B cell (primary cell): ENCODE data around the gene TOX2. TPM values are rescaled to one million over a fixed set of nuclear protein-coding genes. Genes with fewer than 3 reads are reported as not detected.

Source experiments
- ATAC-seq: fragments of 200-7000 bp; cut with Tn5 transposase; one replicate; pipeline ENCODE4 v1.10.0; 2021; ENCODE audit warnings: low read depth, mild to moderate bottlenecking, moderate number of reproducible peaks, moderate library complexity
- CTCF ChIA-PET: fragments of 350-600 bp; sonication (Branson Sonifier 250); formaldehyde crosslinking; loops from one replicate; lab custom pipeline; 2021; ENCODE audit warnings: antibody characterized with exemption, inconsistent platforms; lab: Charles Lee
- POLR2A ChIA-PET: fragments of 350-600 bp; sonication (Branson Sonifier 250); formaldehyde crosslinking; loops from one replicate; lab custom pipeline; 2021; ENCODE audit warnings: antibody characterized with exemption; lab: Charles Lee
- DNase-seq: peaks from one replicate; pipeline ENCODE4 v3.0.0; 2013
- H2AFZ ChIP-seq: 2 replicates; pipeline ENCODE4 v1.6.1; 2012; ENCODE audit warnings: mild to moderate bottlenecking, low read depth, low read length; ENCODE audit not compliant: insufficient read depth, poor library complexity, severe bottlenecking
- H3K27ac ChIP-seq, 2 donors: 1 replicate in 1 of 2; 2 replicates in 1 of 2; pipeline ENCODE4 v1.5.1; 2012 to 2013; ENCODE audit warnings: low read length in 2 of 2, mild to moderate bottlenecking in 2 of 2, moderate library complexity in 1 of 2
- H3K27me3 ChIP-seq, 4 experiments: fragments of 200-600 bp in 1 of 4; sonication (generic) in 1 of 4; replicated peaks in 1 of 4; 1 replicate in 2 of 4; 2 replicates in 2 of 4; pipeline versions ENCODE4 v1.6.1 to v1.7.0; 2013 to 2016; ENCODE audit warnings: low read length in 3 of 4, mild to moderate bottlenecking in 2 of 4, mixed read lengths in 1 of 4, moderate library complexity in 1 of 4; ENCODE audit not compliant: insufficient read depth in 4 of 4, control insufficient read depth in 3 of 4; ENCODE audit errors: control extremely low read depth in 1 of 4
- H3K36me3 ChIP-seq, 2 experiments: replicated peaks in 1 of 2; 1 replicate in 1 of 2; 2 replicates in 1 of 2; pipeline versions ENCODE4 v1.6.1 to v1.7.1; 2013; ENCODE audit warnings: low read length in 1 of 2; ENCODE audit not compliant: insufficient read depth in 2 of 2, control insufficient read depth in 1 of 2; ENCODE audit errors: control extremely low read depth in 1 of 2, extremely low read depth in 1 of 2
- H3K4me1 ChIP-seq, 2 donors: fragments of 200-600 bp in 1 of 2; sonication (generic) in 1 of 2; 1 replicate in 1 of 2; 2 replicates in 1 of 2; pipeline versions ENCODE4 v1.5.1 to v1.6.1; 2013 to 2017; ENCODE audit warnings: low read length in 2 of 2; ENCODE audit not compliant: control insufficient read depth in 2 of 2, insufficient read depth in 2 of 2
- H3K4me2 ChIP-seq: replicated peaks from 2 replicates; pipeline ENCODE3; 2012; ENCODE audit warnings: mild to moderate bottlenecking, low read depth, low read length; ENCODE audit not compliant: poor library complexity, severe bottlenecking
- H3K4me3 ChIP-seq, 5 experiments: fragments of 200-600 bp in 1 of 5; sonication (generic) in 1 of 5; 1 replicate in 3 of 5; 2 replicates in 2 of 5; pipeline versions ENCODE4 v1.5.1 to v1.7.0; 2011 to 2016; ENCODE audit warnings: low read length in 4 of 5, mild to moderate bottlenecking in 4 of 5, low read depth in 2 of 5, control low read depth in 1 of 5, moderate library complexity in 1 of 5; ENCODE audit not compliant: insufficient read depth in 1 of 5; ENCODE audit errors: control extremely low read depth in 1 of 5, extremely low read depth in 1 of 5
- H3K79me2 ChIP-seq: fragments of 200-600 bp; sonication (generic); one replicate; pipeline ENCODE4 v1.6.0; 2016; ENCODE audit warnings: low read length; ENCODE audit not compliant: control insufficient read depth, insufficient read depth
- H3K9ac ChIP-seq: fragments of 200-600 bp; sonication (generic); 2 replicates; pipeline ENCODE4 v1.6.1; 2017; ENCODE audit warnings: mild to moderate bottlenecking, low read length, moderate library complexity
- H3K9me3 ChIP-seq, 3 donors: one replicate each; pipeline versions ENCODE4 v1.6.1 to v1.7.1; 2013; ENCODE audit warnings: low read length in 2 of 3; ENCODE audit not compliant: control insufficient read depth in 2 of 3, insufficient read depth in 1 of 3; ENCODE audit errors: control extremely low read depth in 1 of 3
- H4K20me1 ChIP-seq: 2 replicates; pipeline ENCODE4 v1.6.0; 2012; ENCODE audit warnings: mild to moderate bottlenecking, low read length; ENCODE audit not compliant: insufficient read depth, control insufficient read depth, poor library complexity, severe bottlenecking
- H3K27ac Mint-ChIP-seq: one replicate; pipeline ENCODE4 v1.8.0; 2021; ENCODE audit warnings: mixed read lengths
- H3K27me3 Mint-ChIP-seq: one replicate; pipeline ENCODE4 v1.8.0; 2021; ENCODE audit warnings: mixed read lengths
- H3K4me1 Mint-ChIP-seq: one replicate; pipeline ENCODE4 v1.8.0; 2021; ENCODE audit warnings: mixed read lengths
- H3K4me3 Mint-ChIP-seq: one replicate; pipeline ENCODE4 v1.8.0; 2021; ENCODE audit warnings: mixed read lengths
- H3K9me3 Mint-ChIP-seq: one replicate; pipeline ENCODE4 v1.8.0; 2022; ENCODE audit warnings: mixed read lengths; ENCODE audit not compliant: insufficient read depth
- CTCF ChIP-seq: fragments of 200-600 bp; IDR thresholded peaks from one replicate; pipeline ENCODE4 v1.8.0; 2022; ENCODE audit warnings: antibody characterized with exemption, mild to moderate bottlenecking
- EZH2 ChIP-seq: IDR thresholded peaks from 2 replicates; pipeline ENCODE4 v1.6.1; 2012; ENCODE audit warnings: borderline replicate concordance, low read depth, mild to moderate bottlenecking, moderate library complexity, low read length; ENCODE audit not compliant: insufficient read depth, poor library complexity, severe bottlenecking
- WGBS: methylation state at CpG from one replicate; pipeline ENCODE4 v1.1.5; 2013; ENCODE audit warnings: missing lambda C conversion rate; ENCODE audit not compliant: insufficient coverage; 5-methylcytosine and 5-hydroxymethylcytosine counted together
- intact Hi-C: fragments of 100-400 bp; cut with micrococcal nuclease; formaldehyde crosslinking; loops from one replicate; pipeline ENCODE4 v1.10.0; 2022
- polyA plus RNA-seq: library from polyadenylated mRNA; depleted of rRNA; stranded (reverse); fragments of >200 nt; gene quantifications from 2 replicates; pipeline ENCODE4 v1.2.3, GENCODE V29; 2012
- total RNA-seq, 2 donors: library from RNA; stranded (reverse); fragments of 120-200 nt in 1 of 2; gene quantifications; 1 replicate in 1 of 2; 2 replicates in 1 of 2; pipeline versions ENCODE4 v1.2.3 to v1.2.4, GENCODE V29; 2013 to 2022

TOX2 gene
- total and polyA plus RNA-seq, 2 donors (not counting 1 experiment from before 2014, with no cell fraction given) = 1.2 to 4.1 TPM

GRCh38 chr20:44021900-44022299, 107.2 kb downstream of the TOX2 start:
- Histone ChIP-seq H2AFZ (no peak overlapping the region), H4K20me1 (no peaks in the 10 kb centered on the region), H3K9ac (no peak overlapping the region), H3K4me3 (no peak overlapping the region), H3K27me3 (peaks cover 0 to 5% (median 2%) of the 10 kb centered on the region in 4 experiments), H3K27ac (no peak overlapping the region), H3K9me3 (no peaks in the 10 kb centered on the region), H3K36me3 (no peaks in the 10 kb centered on the region), H3K4me2 (no peak overlapping the region), H3K79me2 (no peaks in the 10 kb centered on the region), H3K4me1 (peaks cover 0 to 7% of the 10 kb centered on the region in 2 donors)
- no peak for ATAC-seq
- no peak overlapping the region for H3K4me3 Mint-ChIP-seq
- WGBS = 95% methylated on average over 10 of the region's 10 CpGs
- no peak for DNase-seq
- CTCF ChIA-PET = no interaction called here
- peaks cover 3% of the 10 kb centered on the region for H3K27me3 Mint-ChIP-seq
- POLR2A ChIA-PET = no interaction called here
- peaks cover 10% of the 10 kb centered on the region for H3K4me1 Mint-ChIP-seq
- TF ChIP-seq EZH2 (no peak), CTCF (no peak)
- no peak overlapping the region for H3K27ac Mint-ChIP-seq
- no peaks in the 10 kb centered on the region for H3K9me3 Mint-ChIP-seq
- intact Hi-C loops = no loop called here

- no peaks in the 10 kb centered on the region for H3K9me3 Mint-ChIP-seq
- no peak for DNase-seq
These were observed 107.8 kb downstream of the TOX2 start for GRCh38 chr20:44022464-44022863.

More at GRCh38 chr20:44022464-44022863, 107.8 kb downstream of the TOX2 start:
- ChIA-PET CTCF (interaction anchor here (0.7 kb wide), 1 partner anchor 45 kb away, joined by 4 read pairs; no protein-coding TSS in a partner anchor), POLR2A (no interaction called here)
- Histone ChIP-seq H3K27me3 (peaks cover 0 to 5% (median 2%) of the 10 kb centered on the region in 4 experiments), H4K20me1 (no peaks in the 10 kb centered on the region), H3K4me2 (no peak overlapping the region), H3K79me2 (no peaks in the 10 kb centered on the region), H3K4me3 (no peak overlapping the region), H3K27ac (no peak overlapping the region), H3K9me3 (no peaks in the 10 kb centered on the region), H3K9ac (no peak overlapping the region), H2AFZ (no peak overlapping the region), H3K36me3 (no peaks in the 10 kb centered on the region), H3K4me1 (peaks cover 0 to 7% of the 10 kb centered on the region in 2 donors)
- Mint-ChIP-seq H3K4me3 (no peak overlapping the region), H3K4me1 (peaks cover 10% of the 10 kb centered on the region), H3K27ac (no peak overlapping the region), H3K27me3 (peaks cover 3% of the 10 kb centered on the region)
- 86% methylated on average over 2 of the region's 2 CpGs for WGBS
- TF ChIP-seq CTCF (no peak), EZH2 (no peak)
- intact Hi-C loops = no loop called here
- ATAC-seq = no peak
